ENCODE measurements around the gene BHLHE40. TPM values are rescaled to one million over a fixed set of nuclear protein-coding genes. Genes with fewer than 3 reads are reported as not detected.

BHLHE40 gene
- total and polyA plus RNA-seq, 2 of the 13 experiments (the other 11 are each of a cell fraction or from before 2014, with no cell fraction given) = 1.8 to 51.0 TPM

DNA sequence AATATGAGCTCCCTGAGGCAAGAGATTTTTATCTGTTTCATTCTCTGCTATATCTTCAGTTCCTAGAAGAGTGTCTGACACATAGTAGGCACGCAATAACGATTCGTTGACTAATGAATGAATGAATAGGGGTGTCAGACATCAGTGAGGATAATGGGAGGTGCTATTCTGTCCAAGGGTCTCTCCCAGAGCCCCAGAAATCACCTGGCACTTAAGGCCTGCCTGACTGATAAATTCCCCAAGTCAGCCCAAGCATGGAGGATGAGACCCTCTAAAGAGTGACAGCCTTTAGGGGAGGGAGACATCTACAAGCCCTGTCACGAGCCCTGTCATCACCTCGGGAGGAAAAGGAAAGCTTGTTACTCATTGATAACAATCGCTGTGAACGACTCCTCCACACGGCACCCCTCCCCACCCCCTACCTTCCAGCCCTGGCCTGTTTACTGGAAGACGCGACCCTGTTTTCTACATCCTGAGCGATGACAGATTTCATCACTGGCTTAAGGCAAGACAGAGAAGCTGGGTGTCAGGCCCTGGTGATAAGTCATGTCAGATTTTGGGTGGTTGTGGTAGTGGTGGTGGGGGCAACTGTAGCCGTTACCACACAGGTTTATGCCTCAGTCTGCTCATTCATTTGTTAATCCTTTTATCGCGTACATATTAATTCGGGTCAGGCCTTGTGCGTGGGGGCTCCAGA, 23.1 kb downstream of the BHLHE40 start:
- Histone ChIP-seq H3K4me2 (ENCODE audit: low read depth, low read length) (peak overlapping the region; percentile 44; the same call in 1 of the 2 replicates), H3K9ac (ENCODE audit: insufficient read depth, low read depth, low read length) (no peak overlapping the region), H4K20me1 (ENCODE audit: insufficient read depth, low read length) (no peaks in the 10 kb centered on the region), H3K79me2 (ENCODE audit: insufficient read depth, low read length) (no peaks in the 10 kb centered on the region), H3K27ac (ENCODE audit: extremely low read length, insufficient read depth, low read length) (no peak overlapping the region), H3K27me3 (ENCODE audit: control insufficient read depth in 1 of 2, insufficient read depth in 2 of 2, low read length in 2 of 2) (peaks cover 3 to 34% of the 10 kb centered on the region in 2 experiments; a peak in 4 of 5 replicates), H2AFZ (ENCODE audit: low read length) (no peak overlapping the region), H3K36me3 (replicated peaks in 1 of 2; ENCODE audit: control insufficient read depth in 1 of 2, insufficient read depth in 2 of 2, low read length in 2 of 2) (no peaks in the 10 kb centered on the region), H3K4me3 (replicated peaks in 1 of 3; ENCODE audit: insufficient read depth in 1 of 3, low read depth in 2 of 3, low read length in 3 of 3) (no peak overlapping the region; a peak in 1 of 6 replicates), H3K4me1 (ENCODE audit: insufficient read depth, low read length) (peaks cover 41% of the 10 kb centered on the region), H3K9me3 (ENCODE audit: low read length) (no peaks in the 10 kb centered on the region)
- TF ChIP-seq KDM5B (CRISPR knock-in tag; IDR thresholded peaks at IDR 0.05; ENCODE audit: borderline replicate concordance) (no peak), ZNF883 (CRISPR knock-in tag; IDR thresholded peaks at IDR 0.05; ENCODE audit: not compliant biosample characterization) (no peak), NFIC (IDR thresholded peaks at IDR 0.05; ENCODE audit: low read length) (no peak), ZNF292 (CRISPR knock-in tag; IDR thresholded peaks at IDR 0.05; ENCODE audit: borderline replicate concordance, low read depth) (no peak), ZNF205 (CRISPR knock-in tag; IDR thresholded peaks at IDR 0.05) (no peak), ZNF431 (CRISPR knock-in tag; IDR thresholded peaks at IDR 0.05; ENCODE audit: borderline replicate concordance, low read depth) (no peak), ZNF496 (CRISPR knock-in tag; IDR thresholded peaks at IDR 0.05; ENCODE audit: insufficient replicate concordance) (no peak), CBX2 (IDR thresholded peaks at IDR 0.05; ENCODE audit: low read depth, low read length) (no peak), CBX2 (CRISPR knock-in tag; IDR thresholded peaks at IDR 0.05; ENCODE audit: low read depth) (no peak), ELF3 (CRISPR knock-in tag; IDR thresholded peaks at IDR 0.05) (no peak), MAFG (CRISPR knock-in tag; IDR thresholded peaks at IDR 0.05) (no peak), REL (CRISPR knock-in tag; conservative IDR thresholded peaks at IDR 0.05) (no peak), ZNF326 (CRISPR knock-in tag; IDR thresholded peaks at IDR 0.05; ENCODE audit: borderline replicate concordance) (no peak), ZBTB7A (CRISPR knock-in tag; IDR thresholded peaks at IDR 0.05) (no peak), HNF4G (IDR thresholded peaks at IDR 0.05; ENCODE audit: borderline replicate concordance, low read depth, low read length) (no peak), HNF4G (CRISPR knock-in tag; IDR thresholded peaks at IDR 0.05; ENCODE audit: borderline replicate concordance, low read depth) (no peak), ZSCAN31 (CRISPR knock-in tag; IDR thresholded peaks at IDR 0.05; ENCODE audit: low read depth) (no peak), ZNF12 (CRISPR knock-in tag; IDR thresholded peaks at IDR 0.05) (no peak)
- TF ChIP-seq, protein P1, sequence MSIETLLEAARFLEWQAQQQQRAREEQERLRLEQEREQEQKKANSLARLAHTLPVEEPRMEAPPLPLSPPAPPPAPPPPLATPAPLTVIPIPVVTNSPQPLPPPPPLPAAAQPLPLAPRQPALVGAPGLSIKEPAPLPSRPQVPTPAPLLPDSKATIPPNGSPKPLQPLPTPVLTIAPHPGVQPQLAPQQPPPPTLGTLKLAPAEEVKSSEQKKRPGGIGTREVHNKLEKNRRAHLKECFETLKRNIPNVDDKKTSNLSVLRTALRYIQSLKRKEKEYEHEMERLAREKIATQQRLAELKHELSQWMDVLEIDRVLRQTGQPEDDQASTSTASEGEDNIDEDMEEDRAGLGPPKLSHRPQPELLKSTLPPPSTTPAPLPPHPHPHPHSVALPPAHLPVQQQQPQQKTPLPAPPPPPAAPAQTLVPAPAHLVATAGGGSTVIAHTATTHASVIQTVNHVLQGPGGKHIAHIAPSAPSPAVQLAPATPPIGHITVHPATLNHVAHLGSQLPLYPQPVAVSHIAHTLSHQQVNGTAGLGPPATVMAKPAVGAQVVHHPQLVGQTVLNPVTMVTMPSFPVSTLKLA (IDR thresholded peaks at IDR 0.05) = no peak
- TF ChIP-seq, protein P2, sequence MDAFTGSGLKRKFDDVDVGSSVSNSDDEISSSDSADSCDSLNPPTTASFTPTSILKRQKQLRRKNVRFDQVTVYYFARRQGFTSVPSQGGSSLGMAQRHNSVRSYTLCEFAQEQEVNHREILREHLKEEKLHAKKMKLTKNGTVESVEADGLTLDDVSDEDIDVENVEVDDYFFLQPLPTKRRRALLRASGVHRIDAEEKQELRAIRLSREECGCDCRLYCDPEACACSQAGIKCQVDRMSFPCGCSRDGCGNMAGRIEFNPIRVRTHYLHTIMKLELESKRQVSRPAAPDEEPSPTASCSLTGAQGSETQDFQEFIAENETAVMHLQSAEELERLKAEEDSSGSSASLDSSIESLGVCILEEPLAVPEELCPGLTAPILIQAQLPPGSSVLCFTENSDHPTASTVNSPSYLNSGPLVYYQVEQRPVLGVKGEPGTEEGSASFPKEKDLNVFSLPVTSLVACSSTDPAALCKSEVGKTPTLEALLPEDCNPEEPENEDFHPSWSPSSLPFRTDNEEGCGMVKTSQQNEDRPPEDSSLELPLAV (CRISPR knock-in tag; conservative IDR thresholded peaks at IDR 0.05; ENCODE audit: low read depth) = no peak
- no TSS peak for BruUV-seq (replicated peaks)
- 24% methylated on average over 15 of the region's 16 CpGs for WGBS (ENCODE audit: low lambda C conversion rate)
- ChIA-PET CTCF (ENCODE audit: low intra/inter-chr PET ratio, low total read pairs) (no interaction called here), POLR2A (interaction anchor here (1.1 kb wide), 1 partner anchor 17 kb away, joined by 3 read pairs; no protein-coding TSS in a partner anchor)
- no peak for DNase-seq (ENCODE audit: low spot score)
- ATAC-seq = no peak
- in situ Hi-C loops (cut with HindIII; ENCODE audit: extremely low pct_ligation_motif_present, low pct_unique_long_range_greater_than_20kb) (no loop called here), intact Hi-C loops (cut with micrococcal nuclease; ENCODE audit: unreplicated experiment) (no loop called here)
- no peak for FAIRE-seq
